DND-41 (cell line): ENCODE results near the gene NBAS.
A peak's percentile ranks its signal among the peaks of the same experiment; 100 is the strongest.

Experiments used
- ATAC-seq: fragments of 200-7000 bp; cut with Tn5 transposase; 3 replicates; pipeline ENCODE4 v1.9.1; 2021; ENCODE audit warnings: low read depth; ENCODE audit not compliant: insufficient read depth
- DNase-seq: peaks from one replicate; pipeline ENCODE4 v3.0.0-alpha.2; 2020
- H2AFZ ChIP-seq: 2 replicates; pipeline ENCODE4 v1.6.0; 2012; ENCODE audit warnings: low read depth, low read length
- H3K27ac ChIP-seq: 2 replicates; pipeline ENCODE4 v1.5.1; 2012; ENCODE audit warnings: low read length, inconsistent platforms
- H3K27me3 ChIP-seq: fragments of 200-600 bp; sonication (generic); 2 replicates; pipeline ENCODE4 v1.6.0; 2012; ENCODE audit warnings: low read length, mild to moderate bottlenecking, inconsistent platforms; ENCODE audit not compliant: insufficient read depth, poor library complexity
- H3K36me3 ChIP-seq: 2 replicates; pipeline ENCODE4 v1.5.1; 2012; ENCODE audit warnings: low read length, inconsistent platforms; ENCODE audit not compliant: insufficient read depth
- H3K4me1 ChIP-seq: 2 replicates; pipeline ENCODE4 v1.5.1; 2012; ENCODE audit warnings: mild to moderate bottlenecking, low read length; ENCODE audit not compliant: insufficient read depth
- H3K4me2 ChIP-seq: 2 replicates; pipeline ENCODE4 v1.6.0; 2012; ENCODE audit warnings: mild to moderate bottlenecking, moderate library complexity, low read length, inconsistent platforms; ENCODE audit not compliant: insufficient read depth
- H3K4me3 ChIP-seq, 2 experiments: fragments of 200-600 bp in 1 of 2; shearing (Covaris generic) in 1 of 2; 2 replicates each; pipeline ENCODE4 v1.5.1; 2012 to 2016; ENCODE audit warnings: inconsistent platforms in 2 of 2, low read length in 2 of 2, mild to moderate bottlenecking in 2 of 2, low read depth in 1 of 2, moderate library complexity in 1 of 2
- H3K79me2 ChIP-seq: 2 replicates; pipeline ENCODE4 v1.6.0; 2012; ENCODE audit warnings: low read length, inconsistent platforms; ENCODE audit not compliant: insufficient read depth
- H3K9ac ChIP-seq: 2 replicates; pipeline ENCODE4 v1.6.0; 2012; ENCODE audit warnings: low read depth, mild to moderate bottlenecking, inconsistent platforms, low read length, moderate library complexity
- H3K9me3 ChIP-seq: 2 replicates; pipeline ENCODE4 v1.5.1; 2012; ENCODE audit warnings: low read length, moderate library complexity, mild to moderate bottlenecking, inconsistent platforms; ENCODE audit not compliant: insufficient read depth, severe bottlenecking
- H4K20me1 ChIP-seq: 2 replicates; pipeline ENCODE4 v1.6.0; 2012; ENCODE audit warnings: low read length; ENCODE audit not compliant: insufficient read depth
- EZH2 ChIP-seq: IDR thresholded peaks from 3 replicates; pipeline ENCODE4 v1.6.1; 2012; ENCODE audit warnings: borderline replicate concordance, low read depth, mild to moderate bottlenecking, moderate library complexity, low read length, inconsistent platforms; ENCODE audit not compliant: severe bottlenecking
- TF ChIP-seq, protein P1 (sequence below): IDR thresholded peaks from 2 replicates; pipeline ENCODE4 v1.5.1; 2012; ENCODE audit warnings: borderline replicate concordance, low read length, moderate library complexity, mild to moderate bottlenecking; ENCODE audit not compliant: poor library complexity, severe bottlenecking; ENCODE audit errors: extremely low read depth

NBAS gene

DNA sequence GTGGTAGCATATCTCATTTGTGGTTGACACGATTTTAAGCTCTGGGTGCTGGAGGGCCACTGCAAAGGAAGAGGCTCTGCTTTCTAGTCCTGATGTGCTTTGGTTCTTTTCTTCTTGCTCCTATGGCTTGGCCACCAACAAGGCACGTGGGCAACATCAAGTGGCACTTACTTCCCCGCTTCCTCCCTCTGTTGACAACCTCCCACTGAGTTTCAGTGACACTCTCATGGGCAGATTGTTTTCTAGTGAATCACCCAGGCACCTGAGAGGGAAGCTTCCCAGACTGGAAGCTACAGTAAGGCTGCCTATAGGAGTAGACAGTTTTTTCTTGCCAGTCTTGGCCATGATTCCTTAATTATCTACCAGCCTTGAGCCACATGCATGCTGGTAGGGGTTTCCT is 89.0 kb downstream of the NBAS start:
- no peak overlapping the region for H3K4me2 ChIP-seq
- H3K4me1 ChIP-seq = no peaks in the 10 kb centered on the region
- DNase-seq = no peak
- no peaks in the 10 kb centered on the region for H3K79me2 ChIP-seq
- TF ChIP-seq, protein P1, sequence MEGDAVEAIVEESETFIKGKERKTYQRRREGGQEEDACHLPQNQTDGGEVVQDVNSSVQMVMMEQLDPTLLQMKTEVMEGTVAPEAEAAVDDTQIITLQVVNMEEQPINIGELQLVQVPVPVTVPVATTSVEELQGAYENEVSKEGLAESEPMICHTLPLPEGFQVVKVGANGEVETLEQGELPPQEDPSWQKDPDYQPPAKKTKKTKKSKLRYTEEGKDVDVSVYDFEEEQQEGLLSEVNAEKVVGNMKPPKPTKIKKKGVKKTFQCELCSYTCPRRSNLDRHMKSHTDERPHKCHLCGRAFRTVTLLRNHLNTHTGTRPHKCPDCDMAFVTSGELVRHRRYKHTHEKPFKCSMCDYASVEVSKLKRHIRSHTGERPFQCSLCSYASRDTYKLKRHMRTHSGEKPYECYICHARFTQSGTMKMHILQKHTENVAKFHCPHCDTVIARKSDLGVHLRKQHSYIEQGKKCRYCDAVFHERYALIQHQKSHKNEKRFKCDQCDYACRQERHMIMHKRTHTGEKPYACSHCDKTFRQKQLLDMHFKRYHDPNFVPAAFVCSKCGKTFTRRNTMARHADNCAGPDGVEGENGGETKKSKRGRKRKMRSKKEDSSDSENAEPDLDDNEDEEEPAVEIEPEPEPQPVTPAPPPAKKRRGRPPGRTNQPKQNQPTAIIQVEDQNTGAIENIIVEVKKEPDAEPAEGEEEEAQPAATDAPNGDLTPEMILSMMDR = no peak
- no peak for TF ChIP-seq EZH2
- H3K9me3 ChIP-seq = no peaks in the 10 kb centered on the region
- H3K4me3 ChIP-seq = no peak overlapping the region
- 0 out of 3 replicates have a peak, but pooled peaks have one; percentile 37 for ATAC-seq
- H3K9ac ChIP-seq = no peak overlapping the region
- H3K36me3 ChIP-seq = peaks cover 29% of the 10 kb centered on the region; the same call in 1 of the 2 replicates
- no peaks in the 10 kb centered on the region for H4K20me1 ChIP-seq
- H3K27ac ChIP-seq = no peak overlapping the region
- H2AFZ ChIP-seq = no peak overlapping the region
- no peaks in the 10 kb centered on the region for H3K27me3 ChIP-seq

DNA sequence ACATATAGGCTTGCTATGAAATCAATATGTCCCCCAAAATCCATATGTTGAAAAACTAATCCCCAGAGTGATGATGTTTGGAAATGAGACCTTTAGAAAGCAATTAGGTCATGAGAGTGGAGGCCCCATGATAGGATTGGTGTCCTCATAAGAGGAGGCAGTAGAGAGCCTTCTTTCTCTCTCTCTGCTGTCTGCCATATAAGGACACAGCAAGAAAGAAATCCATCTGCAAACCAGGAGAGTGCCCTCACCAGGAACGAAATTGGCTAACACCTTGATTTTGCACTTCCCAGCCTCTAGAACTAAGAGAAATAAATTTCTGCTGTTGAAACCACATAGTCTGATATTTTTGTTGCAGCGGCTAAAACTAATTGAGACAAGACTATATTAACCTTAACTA is 89.5 kb downstream of the NBAS start:
- DNase-seq (no peak), ATAC-seq (no peak)
- H2AFZ ChIP-seq = no peak overlapping the region
- no peak overlapping the region for H3K4me3 ChIP-seq
- H3K9ac ChIP-seq = no peak overlapping the region
- H3K9me3 ChIP-seq = no peaks in the 10 kb centered on the region
- H3K27me3 ChIP-seq = no peaks in the 10 kb centered on the region
- peaks cover 30% of the 10 kb centered on the region; the same call in 1 of the 2 replicates for H3K36me3 ChIP-seq
- H3K4me1 ChIP-seq = no peaks in the 10 kb centered on the region
- TF ChIP-seq, protein P1 = no peak
- no peak for TF ChIP-seq EZH2
- no peaks in the 10 kb centered on the region for H4K20me1 ChIP-seq
- H3K4me2 ChIP-seq = no peak overlapping the region
- H3K79me2 ChIP-seq = no peaks in the 10 kb centered on the region
- H3K27ac ChIP-seq = no peak overlapping the region

DNA sequence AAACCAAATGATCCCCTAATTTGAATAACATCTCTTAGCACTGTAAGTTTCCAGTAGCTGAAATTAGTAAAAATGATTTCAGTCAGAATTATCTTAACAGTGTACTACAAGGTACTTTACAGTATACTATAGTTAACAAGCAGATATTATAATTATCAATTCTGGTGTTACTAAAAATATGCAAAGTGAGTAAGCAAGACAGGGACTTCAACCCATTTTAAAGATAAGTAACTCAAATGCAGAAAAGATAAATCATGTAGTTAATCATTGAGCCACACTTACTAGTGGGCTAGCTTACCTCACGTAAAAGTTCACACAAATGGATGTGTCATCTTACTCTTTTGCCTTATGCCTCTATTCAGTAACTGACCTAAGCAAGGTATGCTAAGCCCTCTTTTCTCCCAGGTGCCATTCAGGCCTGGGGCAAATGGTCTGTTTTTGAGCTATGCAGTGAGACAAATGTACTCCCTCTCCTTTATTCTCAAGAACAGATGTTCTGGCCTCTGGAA is 101.0 kb downstream of the NBAS start:
- Histone ChIP-seq H3K9ac (no peak overlapping the region), H2AFZ (no peak overlapping the region), H3K4me2 (no peak overlapping the region), H3K36me3 (peaks cover 32% of the 10 kb centered on the region), H4K20me1 (no peaks in the 10 kb centered on the region), H3K4me3 (no peak overlapping the region), H3K27me3 (no peaks in the 10 kb centered on the region), H3K27ac (no peak overlapping the region), H3K79me2 (no peaks in the 10 kb centered on the region), H3K4me1 (no peaks in the 10 kb centered on the region), H3K9me3 (no peaks in the 10 kb centered on the region)
- ATAC-seq (no peak), DNase-seq (no peak)
- TF ChIP-seq, protein P1 = no peak
- TF ChIP-seq EZH2 = no peak
